Sigmoid colon (tissue), 4 donors: ENCODE measurements around the gene CALU.

Source experiments
- EP300 ChIP-seq, 4 donors: sonication (generic); formaldehyde crosslinking; IDR thresholded peaks; one replicate each; pipeline ENCODE4 v1.6.1; 2017; ENCODE audit warnings: antibody characterized with exemption in 4 of 4
- POLR2A ChIP-seq, 2 donors: fragments of 450-650 bp; IDR thresholded peaks; one replicate each; pipeline ENCODE4 v1.6.1; 2016; ENCODE audit warnings: antibody characterized with exemption in 2 of 2, mild to moderate bottlenecking in 2 of 2, moderate library complexity in 2 of 2
- POLR2AphosphoS5 ChIP-seq, 4 donors: sonication (generic); formaldehyde crosslinking; IDR thresholded peaks; one replicate each; pipeline ENCODE4 v1.6.1; 2017; ENCODE audit warnings: antibody characterized with exemption in 4 of 4
- TF ChIP-seq, protein P1 (sequence below), 4 experiments: fragments of 450-650 bp in 3 of 4; fragments of 200-600 bp in 1 of 4; IDR thresholded peaks; one replicate each; pipeline ENCODE4 v1.5.1; 2016 to 2019; ENCODE audit warnings: antibody characterized with exemption in 4 of 4, mild to moderate bottlenecking in 3 of 4, moderate library complexity in 2 of 4

DNA sequence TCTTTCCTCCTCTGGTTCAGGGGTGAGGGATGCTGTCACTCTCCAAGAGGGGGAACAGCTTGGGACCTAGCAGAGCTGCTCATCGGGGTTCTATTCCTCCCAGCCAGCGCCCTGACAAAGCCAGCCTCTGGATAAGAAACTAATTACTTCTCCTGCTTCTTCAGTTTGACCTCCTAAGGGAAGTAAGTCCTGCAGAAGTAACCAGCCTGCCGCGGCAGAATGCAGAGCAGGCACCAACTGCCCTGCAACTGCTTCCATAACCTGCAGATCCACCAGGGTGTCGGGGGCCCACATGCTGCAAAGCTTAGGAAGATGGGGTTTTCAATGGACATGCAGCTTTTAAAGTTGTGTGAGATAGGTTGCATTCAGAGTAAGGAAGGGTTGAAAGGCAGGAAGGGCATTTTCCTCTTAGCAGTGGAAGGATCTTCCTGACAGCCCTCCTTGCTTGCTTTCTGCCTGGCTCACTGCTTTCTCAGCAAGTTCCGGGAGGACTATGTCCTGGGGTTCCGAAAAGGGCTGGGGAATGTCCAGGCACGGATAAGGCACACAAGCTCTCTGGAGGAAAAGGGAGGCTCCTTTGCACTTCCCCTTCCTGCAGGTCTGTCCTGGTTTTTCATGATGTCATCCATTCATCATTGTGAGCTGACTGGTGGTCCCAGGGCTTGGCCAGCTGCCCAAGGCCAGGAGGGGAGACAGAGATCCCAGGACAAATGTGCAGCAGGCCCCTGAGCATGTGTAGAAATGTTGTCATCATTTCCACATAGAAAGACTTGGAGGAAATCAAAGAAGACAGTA is 24.3 kb upstream of the CALU start:
- TF ChIP-seq, protein P1, sequence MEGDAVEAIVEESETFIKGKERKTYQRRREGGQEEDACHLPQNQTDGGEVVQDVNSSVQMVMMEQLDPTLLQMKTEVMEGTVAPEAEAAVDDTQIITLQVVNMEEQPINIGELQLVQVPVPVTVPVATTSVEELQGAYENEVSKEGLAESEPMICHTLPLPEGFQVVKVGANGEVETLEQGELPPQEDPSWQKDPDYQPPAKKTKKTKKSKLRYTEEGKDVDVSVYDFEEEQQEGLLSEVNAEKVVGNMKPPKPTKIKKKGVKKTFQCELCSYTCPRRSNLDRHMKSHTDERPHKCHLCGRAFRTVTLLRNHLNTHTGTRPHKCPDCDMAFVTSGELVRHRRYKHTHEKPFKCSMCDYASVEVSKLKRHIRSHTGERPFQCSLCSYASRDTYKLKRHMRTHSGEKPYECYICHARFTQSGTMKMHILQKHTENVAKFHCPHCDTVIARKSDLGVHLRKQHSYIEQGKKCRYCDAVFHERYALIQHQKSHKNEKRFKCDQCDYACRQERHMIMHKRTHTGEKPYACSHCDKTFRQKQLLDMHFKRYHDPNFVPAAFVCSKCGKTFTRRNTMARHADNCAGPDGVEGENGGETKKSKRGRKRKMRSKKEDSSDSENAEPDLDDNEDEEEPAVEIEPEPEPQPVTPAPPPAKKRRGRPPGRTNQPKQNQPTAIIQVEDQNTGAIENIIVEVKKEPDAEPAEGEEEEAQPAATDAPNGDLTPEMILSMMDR (IDR thresholded peaks at IDR 0.05), result no peak
- TF ChIP-seq EP300 (IDR thresholded peaks at IDR 0.05) (no peak), POLR2A (IDR thresholded peaks at IDR 0.05) (no peak), POLR2AphosphoS5 (IDR thresholded peaks at IDR 0.05) (no peak)
